MM.1S (cell line): ENCODE data around the gene CILP.

Source experiments
- CTCF ChIP-seq: fragments of 300-600 bp; sonication (generic); IDR thresholded peaks from 2 replicates; pipeline ENCODE4 v1.5.1; 2016; ENCODE audit warnings: antibody characterized with exemption, low read length, mixed read lengths
- EZH2 ChIP-seq: fragments of 300-600 bp; sonication (generic); optimal IDR thresholded peaks from 2 replicates; pipeline ENCODE3; 2017; ENCODE audit warnings: low read depth, mild to moderate bottlenecking, antibody characterized with exemption, low read length, mixed read lengths

- TF ChIP-seq CTCF (no peak), EZH2 (no peak)
These were observed 56.6 kb downstream of the CILP start for GRCh38 chr15:65154720-65155119.
